ENCODE measurements around the gene CENPA.

Gene CENPA

DNA sequence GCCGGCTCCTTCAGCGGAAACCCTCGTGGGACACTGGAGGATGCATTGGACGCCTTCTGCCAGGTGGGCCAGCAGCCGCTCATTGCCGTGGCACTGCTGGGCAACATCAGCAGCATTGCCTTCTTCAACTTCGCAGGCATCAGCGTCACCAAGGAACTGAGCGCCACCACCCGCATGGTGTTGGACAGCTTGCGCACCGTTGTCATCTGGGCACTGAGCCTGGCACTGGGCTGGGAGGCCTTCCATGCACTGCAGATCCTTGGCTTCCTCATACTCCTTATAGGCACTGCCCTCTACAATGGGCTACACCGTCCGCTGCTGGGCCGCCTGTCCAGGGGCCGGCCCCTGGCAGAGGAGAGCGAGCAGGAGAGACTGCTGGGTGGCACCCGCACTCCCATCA lies 7.8 kb upstream of the CENPA start:
- no peak overlapping the region for H3K4me3 ChIP-seq (ENCODE audit: control insufficient read depth, low read depth, low read length)
- TF ChIP-seq, protein P1, sequence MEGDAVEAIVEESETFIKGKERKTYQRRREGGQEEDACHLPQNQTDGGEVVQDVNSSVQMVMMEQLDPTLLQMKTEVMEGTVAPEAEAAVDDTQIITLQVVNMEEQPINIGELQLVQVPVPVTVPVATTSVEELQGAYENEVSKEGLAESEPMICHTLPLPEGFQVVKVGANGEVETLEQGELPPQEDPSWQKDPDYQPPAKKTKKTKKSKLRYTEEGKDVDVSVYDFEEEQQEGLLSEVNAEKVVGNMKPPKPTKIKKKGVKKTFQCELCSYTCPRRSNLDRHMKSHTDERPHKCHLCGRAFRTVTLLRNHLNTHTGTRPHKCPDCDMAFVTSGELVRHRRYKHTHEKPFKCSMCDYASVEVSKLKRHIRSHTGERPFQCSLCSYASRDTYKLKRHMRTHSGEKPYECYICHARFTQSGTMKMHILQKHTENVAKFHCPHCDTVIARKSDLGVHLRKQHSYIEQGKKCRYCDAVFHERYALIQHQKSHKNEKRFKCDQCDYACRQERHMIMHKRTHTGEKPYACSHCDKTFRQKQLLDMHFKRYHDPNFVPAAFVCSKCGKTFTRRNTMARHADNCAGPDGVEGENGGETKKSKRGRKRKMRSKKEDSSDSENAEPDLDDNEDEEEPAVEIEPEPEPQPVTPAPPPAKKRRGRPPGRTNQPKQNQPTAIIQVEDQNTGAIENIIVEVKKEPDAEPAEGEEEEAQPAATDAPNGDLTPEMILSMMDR (conservative IDR thresholded peaks at IDR 0.05; ENCODE audit: control insufficient read depth, insufficient read depth, low read depth, low read length), result no peak
- DNase-seq (ENCODE audit: low read depth), result no peak

DNA sequence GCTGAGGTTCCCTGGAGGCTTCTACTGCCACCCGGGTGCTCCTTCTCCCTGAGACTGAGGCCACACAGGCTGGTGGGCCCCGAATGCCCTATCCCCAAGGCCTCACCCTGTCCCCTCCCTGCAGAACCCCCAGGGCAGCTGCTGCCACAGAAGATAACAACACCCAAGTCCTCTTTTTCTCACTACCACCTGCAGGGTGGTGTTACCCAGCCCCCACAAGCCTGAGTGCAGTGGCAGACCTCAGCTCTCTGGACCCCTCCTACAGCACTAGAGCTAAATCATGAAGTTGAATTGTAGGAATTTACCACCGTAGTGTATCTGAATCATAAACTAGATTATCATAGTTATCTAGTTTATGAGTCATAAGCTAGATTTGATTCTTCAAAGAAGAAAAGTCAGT lies 7.3 kb upstream of the CENPA start:
- no peak overlapping the region for H3K4me3 ChIP-seq (ENCODE audit: control insufficient read depth, low read depth, low read length)
- no peak for DNase-seq (ENCODE audit: low read depth)
- TF ChIP-seq, protein P1 (conservative IDR thresholded peaks at IDR 0.05; ENCODE audit: control insufficient read depth, insufficient read depth, low read depth, low read length), result no peak

DNA sequence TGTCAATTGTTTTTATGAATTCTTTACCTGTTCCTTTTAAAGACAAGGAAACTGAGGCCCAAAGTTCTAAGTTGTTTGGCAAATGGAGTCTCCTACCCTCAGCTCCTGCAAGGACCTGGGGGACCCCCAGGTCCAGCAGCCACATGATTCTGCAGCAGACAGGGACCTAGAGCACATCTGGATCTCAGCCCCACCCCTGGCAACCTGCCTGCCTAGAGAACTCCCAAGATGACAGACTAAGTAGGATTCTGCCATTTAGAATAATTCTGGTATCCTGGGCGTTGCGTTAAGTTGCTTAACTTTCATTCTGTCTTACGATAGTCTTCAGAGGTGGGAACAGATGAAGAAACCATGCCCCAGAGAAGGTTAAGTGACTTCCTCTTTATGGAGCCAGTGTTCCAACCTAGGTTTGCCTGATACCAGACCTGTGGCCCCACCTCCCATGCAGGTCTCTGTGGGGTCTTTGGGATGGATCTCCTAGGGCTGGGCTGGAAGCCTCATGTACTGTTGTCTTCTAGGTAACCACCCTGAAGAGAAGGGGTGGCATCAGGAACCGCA lies 5.6 kb upstream of the CENPA start:
- TF ChIP-seq, protein P1 (conservative IDR thresholded peaks at IDR 0.05; ENCODE audit: control insufficient read depth, insufficient read depth, low read depth, low read length), result no peak
- H3K4me3 ChIP-seq (ENCODE audit: control insufficient read depth, low read depth, low read length), result no peak overlapping the region
- no peak for DNase-seq (ENCODE audit: low read depth)

- no peak for DNase-seq (ENCODE audit: low read depth)
- TF ChIP-seq, protein P1 (conservative IDR thresholded peaks at IDR 0.05; ENCODE audit: control insufficient read depth, insufficient read depth, low read depth, low read length), result no peak
- no peak overlapping the region for H3K4me3 ChIP-seq (ENCODE audit: control insufficient read depth, low read depth, low read length)
These were observed 2.8 kb upstream of the CENPA start for GRCh38 chr2:26782876-26783704.

DNA sequence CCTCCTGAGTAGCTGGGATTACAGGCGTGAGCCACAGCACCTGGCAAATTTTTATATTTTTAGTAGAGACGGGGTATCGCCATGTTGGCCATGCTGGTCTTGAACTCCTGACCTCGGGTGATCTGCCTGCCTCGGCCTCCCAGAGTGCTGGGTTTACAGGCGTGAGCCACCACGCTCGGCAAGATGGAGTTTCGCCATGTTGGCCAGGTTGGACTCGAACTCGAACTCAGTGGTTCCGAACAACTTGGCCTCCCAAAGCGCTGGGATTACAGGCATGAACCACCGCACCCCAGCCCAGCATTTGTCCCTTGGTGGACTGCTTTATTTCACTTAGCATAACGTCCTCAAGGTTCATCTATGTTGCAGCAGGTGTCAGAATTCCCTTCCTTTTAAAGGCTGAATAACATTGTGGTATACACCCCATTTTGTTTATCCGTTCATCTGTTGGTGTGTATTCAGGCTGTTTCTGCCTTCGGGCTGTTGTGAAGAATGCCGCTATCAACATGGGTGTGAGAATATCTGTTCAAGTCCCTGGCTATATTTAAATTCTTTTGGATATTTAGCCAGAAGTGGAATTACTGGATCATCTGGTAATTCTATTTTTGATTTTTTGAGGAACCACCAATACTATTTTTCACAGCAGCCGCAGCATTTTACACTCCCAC lies 1.2 kb upstream of the CENPA start:
- DNase-seq (ENCODE audit: low read depth), result no peak
- no peak overlapping the region for H3K4me3 ChIP-seq (ENCODE audit: control insufficient read depth, low read depth, low read length)
- TF ChIP-seq, protein P1 (conservative IDR thresholded peaks at IDR 0.05; ENCODE audit: control insufficient read depth, insufficient read depth, low read depth, low read length), result no peak

DNA sequence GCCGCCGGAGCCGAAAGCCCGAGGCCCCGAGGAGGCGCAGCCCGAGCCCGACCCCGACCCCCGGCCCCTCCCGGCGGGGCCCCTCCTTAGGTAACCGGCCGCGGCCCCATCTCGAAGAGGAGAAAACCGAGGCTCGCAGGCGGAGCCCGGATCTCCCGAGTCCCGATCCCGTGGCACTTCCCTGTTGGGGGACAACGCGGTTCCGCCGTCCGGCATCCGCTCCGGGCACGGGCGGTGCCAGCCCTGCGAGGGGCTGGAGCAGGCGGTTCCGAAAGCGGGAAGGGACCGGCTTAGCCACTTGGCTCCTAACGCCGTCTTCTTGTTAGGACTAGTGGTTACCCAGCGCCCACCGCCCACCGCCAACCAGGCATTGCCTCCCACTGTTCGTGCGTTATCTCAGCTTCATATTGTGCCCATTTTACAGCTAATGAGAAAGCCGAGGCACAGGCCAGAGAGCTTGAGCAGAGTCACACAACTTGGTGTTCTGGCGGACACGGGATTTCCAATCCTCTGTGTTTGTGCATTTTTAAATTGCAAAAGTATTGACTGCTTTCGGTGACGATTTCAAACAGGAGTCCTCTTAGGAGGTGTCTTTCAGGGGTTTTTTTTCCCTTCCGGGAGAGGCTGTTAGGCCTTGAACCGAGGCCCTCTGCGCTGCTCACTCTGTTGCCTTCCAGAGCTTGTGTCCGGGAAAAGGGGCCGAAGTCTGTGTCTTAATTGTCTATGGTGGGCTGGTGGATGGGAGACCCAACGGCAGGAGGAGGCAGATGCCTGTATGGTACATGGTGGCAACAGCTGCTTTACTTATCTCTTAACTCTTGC lies 562 bp downstream of the CENPA start:
- peak overlapping the region; percentile 81 for H3K4me3 ChIP-seq (ENCODE audit: control insufficient read depth, low read depth, low read length)
- TF ChIP-seq, protein P1 (conservative IDR thresholded peaks at IDR 0.05; ENCODE audit: control insufficient read depth, insufficient read depth, low read depth, low read length), result no peak
- no peak for DNase-seq (ENCODE audit: low read depth)

All from fibroblast of mammary gland (primary cell).